ENCODE measurements around the gene FREY1. TPM values are rescaled to one million over a fixed set of nuclear protein-coding genes. Genes with fewer than 3 reads are reported as not detected.

FREY1 gene
- total RNA-seq, result 0.51 TPM in 1 of 2 replicates, not detected in the other

GRCh38 chr11:45906965-45907611 lies at the start of gene FREY1:
Gene FREY1, minus strand, starts transcription at chr11:45907271. Its CDS starts 26 bp downstream, at chr11:45907245.
- H3K4me3 ChIP-seq (ENCODE audit: low read depth, low read length), result no peak within 1 kb of the TSS
- DNase-seq (ENCODE audit: low read depth), result no peak
- no peak for TF ChIP-seq CTCF (conservative IDR thresholded peaks at IDR 0.05; ENCODE audit: low read depth, low read length)

GRCh38 chr11:45949992-45950407 lies 42.9 kb upstream of the FREY1 start:
- TF ChIP-seq CTCF (conservative IDR thresholded peaks at IDR 0.05; ENCODE audit: low read depth, low read length), result no peak
- DNase-seq (ENCODE audit: low read depth), result no peak
- no peak overlapping the region for H3K4me3 ChIP-seq (ENCODE audit: low read depth, low read length)

GRCh38 chr11:45948356-45948755 lies 41.3 kb upstream of the FREY1 start:
- no peak for TF ChIP-seq CTCF (conservative IDR thresholded peaks at IDR 0.05; ENCODE audit: low read depth, low read length)
- DNase-seq (ENCODE audit: low read depth), result no peak
- H3K4me3 ChIP-seq (ENCODE audit: low read depth, low read length), result no peak overlapping the region

GRCh38 chr11:45947885-45948284 lies 40.8 kb upstream of the FREY1 start:
- no peak for TF ChIP-seq CTCF (conservative IDR thresholded peaks at IDR 0.05; ENCODE audit: low read depth, low read length)
- H3K4me3 ChIP-seq (ENCODE audit: low read depth, low read length), result no peak overlapping the region
- no peak for DNase-seq (ENCODE audit: low read depth)

GRCh38 chr11:45945397-45945999 lies 38.4 kb upstream of the FREY1 start:
- H3K4me3 ChIP-seq (ENCODE audit: low read depth, low read length), result no peak overlapping the region
- TF ChIP-seq CTCF (conservative IDR thresholded peaks at IDR 0.05; ENCODE audit: low read depth, low read length), result no peak
- no peak for DNase-seq (ENCODE audit: low read depth)

GRCh38 chr11:45942381-45942780 lies 35.3 kb upstream of the FREY1 start:
- DNase-seq (ENCODE audit: low read depth), result peak; percentile 72
- TF ChIP-seq CTCF (conservative IDR thresholded peaks at IDR 0.05; ENCODE audit: low read depth, low read length), result no peak
- H3K4me3 ChIP-seq (ENCODE audit: low read depth, low read length), result no peak overlapping the region

- TF ChIP-seq CTCF (conservative IDR thresholded peaks at IDR 0.05; ENCODE audit: low read depth, low read length), result no peak
- no peak overlapping the region for H3K4me3 ChIP-seq (ENCODE audit: low read depth, low read length)
- no peak for DNase-seq (ENCODE audit: low read depth)
Observed at GRCh38 chr11:45941285-45941684, 34.2 kb upstream of the FREY1 start.

All from epithelial cell of proximal tubule (primary cell).